NCI-H345 treated with DMSO at 0.1 percent for 48 hours (cell line): ENCODE data around the gene ZNF443.
A peak's percentile ranks its signal among the peaks of the same experiment; 100 is the strongest.
"Not testable (repeated sequence)": the region's sequence is repeated elsewhere in the genome, so short reads cannot be mapped to it uniquely, and the experiment has no call there.

ENCODE experiments used
- DNase-seq: peaks from one replicate; lab custom pipeline; 2025; ENCODE audit not compliant: unreplicated experiment; lab: John Stamatoyannopoulos, UW

ZNF443 gene

GRCh38 chr19:12440541-12441316 is at the start of gene ZNF443:
Gene ZNF443, minus strand, starts transcription at chr19:12441021. Its CDS starts 107 bp downstream, at chr19:12440914.
- DNase-seq: peak; percentile 81

- not testable (repeated sequence) for DNase-seq
Observed at GRCh38 chr19:12486265-12486783, 45.5 kb upstream of the ZNF443 start.

- DNase-seq: no peak
Observed at GRCh38 chr19:12485571-12485970, 44.8 kb upstream of the ZNF443 start.

GRCh38 chr19:12485052-12485416 is 44.2 kb upstream of the ZNF443 start:
- no peak for DNase-seq

- DNase-seq: peak; percentile 13
Observed at GRCh38 chr19:12484371-12485051, 43.7 kb upstream of the ZNF443 start, which contains the start of gene ZNF709. Gene ZNF709, minus strand, starts transcription at chr19:12484816. Its CDS starts 159 bp downstream, at chr19:12484657.

GRCh38 chr19:12484011-12484370 is 43.2 kb upstream of the ZNF443 start:
- DNase-seq: no peak

- no peak for DNase-seq
Observed at GRCh38 chr19:12482509-12482886, 41.7 kb upstream of the ZNF443 start.

GRCh38 chr19:12481781-12482508 is 41.1 kb upstream of the ZNF443 start:
- DNase-seq: no peak

GRCh38 chr19:12478234-12478941 is 37.6 kb upstream of the ZNF443 start:
- DNase-seq: no peak

- not testable (repeated sequence) for DNase-seq
Observed at GRCh38 chr19:12467651-12468050, 26.8 kb upstream of the ZNF443 start.

GRCh38 chr19:12465211-12465610 is 24.4 kb upstream of the ZNF443 start:
- DNase-seq: no peak

- DNase-seq: no peak
Observed at GRCh38 chr19:12464769-12465168, 23.9 kb upstream of the ZNF443 start.

GRCh38 chr19:12464139-12464538 is 23.3 kb upstream of the ZNF443 start:
- DNase-seq: not testable (repeated sequence)

- DNase-seq: no peak
Observed at GRCh38 chr19:12453495-12453894, 12.7 kb upstream of the ZNF443 start.

GRCh38 chr19:12450844-12451243 is 10.0 kb upstream of the ZNF443 start:
- DNase-seq: no peak

GRCh38 chr19:12448808-12449207 is 8.0 kb upstream of the ZNF443 start:
- no peak for DNase-seq

- not testable (repeated sequence) for DNase-seq
Observed at GRCh38 chr19:12439686-12440540, 908 bp downstream of the ZNF443 start.

- not testable (repeated sequence) for DNase-seq
Observed at GRCh38 chr19:12430726-12431299, 10.0 kb downstream of the ZNF443 start.

GRCh38 chr19:12425888-12426274 is 14.9 kb downstream of the ZNF443 start:
- DNase-seq: no peak
